ENCODE measurements around the gene GIGYF2.
"Not testable (repeated sequence)": the region's sequence is repeated elsewhere in the genome, so short reads cannot be mapped to it uniquely, and the experiment has no call there.

The GIGYF2 gene

GRCh38 chr2:232896111-232896510, 199.0 kb downstream of the GIGYF2 start:
- no peak for DNase-seq (ENCODE audit: low read depth)

GRCh38 chr2:232896720-232897597, 199.8 kb downstream of the GIGYF2 start:
- DNase-seq (ENCODE audit: low read depth) = no peak

GRCh38 chr2:232897598-232898408, 200.7 kb downstream of the GIGYF2 start:
- DNase-seq (ENCODE audit: low read depth) = no peak

- DNase-seq (ENCODE audit: low read depth) = no peak
These were observed 201.7 kb downstream of the GIGYF2 start for GRCh38 chr2:232898592-232899543.

DNA sequence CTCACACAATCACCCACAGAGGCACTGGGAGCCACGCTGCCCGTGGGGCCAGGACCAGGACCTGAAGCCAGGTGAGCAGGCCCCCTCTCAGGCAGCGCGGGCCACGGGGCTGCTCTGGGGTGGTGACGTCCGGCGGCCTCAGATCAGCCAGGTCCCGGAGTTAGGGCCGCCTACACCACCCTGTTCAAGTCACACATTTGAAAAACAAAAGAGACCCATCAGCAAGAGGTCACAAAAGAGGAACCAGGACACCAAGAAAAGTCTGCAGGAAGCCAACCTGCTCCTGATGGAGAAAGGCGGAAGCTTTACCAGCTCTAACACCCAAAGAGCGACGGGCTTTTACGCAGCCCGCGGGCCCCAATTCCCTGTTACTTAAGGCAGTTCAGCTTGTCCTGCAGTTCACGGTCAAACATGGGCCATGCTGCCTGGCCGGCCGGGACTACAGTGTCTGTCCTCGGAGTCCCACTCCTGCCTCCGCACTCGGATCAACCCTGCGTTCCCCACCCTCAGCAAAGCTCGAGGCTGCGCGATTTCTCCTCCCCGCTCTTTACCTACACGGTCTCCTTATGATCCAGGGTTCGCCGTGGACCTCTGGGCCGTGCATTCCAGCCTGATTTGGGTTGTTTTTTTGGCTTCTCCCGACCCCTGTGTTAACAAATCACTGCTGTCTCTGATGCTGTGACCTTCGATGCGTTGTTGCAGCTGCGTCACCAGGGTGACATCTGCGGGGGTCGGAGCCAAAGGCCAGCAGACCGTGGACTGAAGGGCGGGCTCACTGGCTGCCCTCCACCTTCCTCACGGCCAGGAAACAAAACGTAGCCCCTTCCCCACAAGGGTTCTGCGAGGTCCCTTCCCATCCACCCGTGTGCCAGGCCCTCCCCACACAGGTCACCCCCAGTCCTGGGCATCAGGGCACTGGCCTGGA, 203.9 kb downstream of the GIGYF2 start:
- no peak for DNase-seq (ENCODE audit: low read depth)

GRCh38 chr2:232901736-232902578, 204.8 kb downstream of the GIGYF2 start:
- DNase-seq (ENCODE audit: low read depth) = peak; percentile 54

GRCh38 chr2:232903989-232904388, 206.9 kb downstream of the GIGYF2 start:
- DNase-seq (ENCODE audit: low read depth) = no peak

DNA sequence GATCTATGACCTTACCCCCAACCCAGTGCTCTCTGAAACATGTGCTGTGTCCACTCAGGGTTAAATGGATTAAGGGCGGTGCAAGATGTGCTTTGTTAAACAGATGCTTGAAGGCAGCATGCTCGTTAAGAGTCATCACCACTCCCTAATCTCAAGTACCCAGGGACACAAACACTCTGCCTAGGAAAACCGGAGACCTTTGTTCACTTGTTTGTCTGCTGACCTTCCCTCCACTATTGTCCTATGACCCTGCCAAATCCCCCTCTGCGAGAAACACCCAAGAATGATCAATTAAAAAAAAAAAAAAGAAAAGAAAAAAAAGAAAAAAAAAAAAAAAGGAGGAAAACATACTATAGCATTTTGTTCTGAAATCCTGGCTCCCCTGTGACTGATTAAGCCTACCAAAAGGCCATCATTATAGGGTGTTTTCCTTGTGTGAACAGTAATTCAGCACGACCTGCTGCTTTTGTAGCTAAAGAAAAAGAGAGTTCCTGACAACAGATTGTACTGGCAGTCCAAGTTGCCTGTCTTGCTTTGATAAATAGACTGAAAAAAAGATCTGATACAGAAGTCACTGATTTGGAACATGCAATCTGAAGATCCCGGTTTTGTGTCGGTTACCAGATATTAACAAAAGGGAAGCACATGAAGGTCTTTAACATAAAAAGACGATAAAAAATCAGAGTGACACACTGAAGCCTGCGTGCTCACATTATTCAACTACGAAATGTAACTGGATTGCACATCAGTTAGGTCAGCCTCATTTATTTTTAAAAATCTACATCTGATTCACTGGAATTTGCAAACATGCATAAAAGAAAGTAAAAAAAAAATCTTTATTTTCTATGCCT, 210.0 kb downstream of the GIGYF2 start:
- DNase-seq (ENCODE audit: low read depth) = not testable (repeated sequence)

GRCh38 chr2:232907718-232908085, 210.6 kb downstream of the GIGYF2 start:
- not testable (repeated sequence) for DNase-seq (ENCODE audit: low read depth)

DNA sequence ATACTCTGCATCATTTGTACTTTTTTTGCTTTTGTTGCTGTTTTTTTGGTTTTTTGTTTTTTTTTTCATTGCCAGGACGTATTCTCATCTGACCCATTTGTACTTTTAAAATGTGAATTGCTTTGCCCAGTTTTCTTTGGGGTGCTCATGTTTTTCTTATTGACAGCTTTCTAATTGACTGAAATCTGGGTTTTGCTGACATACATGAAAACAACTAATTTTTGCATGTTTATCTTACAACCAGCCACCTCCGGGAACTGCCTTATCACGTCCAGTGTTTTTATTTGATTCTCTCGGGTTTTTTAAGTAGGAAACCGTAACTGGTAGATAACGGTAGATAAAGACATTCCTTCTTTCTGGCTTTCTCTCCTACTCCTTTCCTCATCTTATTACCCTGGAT, 211.6 kb downstream of the GIGYF2 start:
- no peak for DNase-seq (ENCODE audit: low read depth)

Data from HS-27A (cell line).